ENCODE data around the gene PSMD5. TPM values are rescaled to one million over a fixed set of nuclear protein-coding genes. Genes with fewer than 3 reads are reported as not detected.

PSMD5 gene
- polyA plus RNA-seq, 1 of the 3 experiments (the other 2 are of a cell fraction): 13.7 TPM

- Histone ChIP-seq H3K9me2 (no peaks in the 10 kb centered on the region), H3K9me3 (no peaks in the 10 kb centered on the region), H3K4me1 (ENCODE audit: control insufficient read depth in 1 of 2, insufficient read depth in 2 of 2, low read depth in 1 of 2, low read length in 1 of 2) (no peaks in the 10 kb centered on the region), H3K4me2 (no peak overlapping the region), H3K4me3 (ENCODE audit: low read depth in 2 of 2, low read length in 1 of 2) (no peak overlapping the region), H3K36me3 (replicated peaks in 1 of 2; ENCODE audit: control insufficient read depth in 1 of 2, insufficient read depth in 2 of 2, low read length in 1 of 2) (peaks cover 59 to 72% of the 10 kb centered on the region in 2 experiments), H3F3A (replicated peaks; ENCODE audit: insufficient read depth) (peaks cover 10% of the 10 kb centered on the region), H3K27ac (ENCODE audit: low read depth in 2 of 2, low read length in 1 of 2) (no peak overlapping the region), H3K9ac (no peak overlapping the region), H3K27me3 (ENCODE audit: insufficient read depth) (no peaks in the 10 kb centered on the region), H3K79me2 (ENCODE audit: insufficient read depth) (peaks cover 13% of the 10 kb centered on the region; the same call in 1 of the 2 replicates), H2AFZ (ENCODE audit: low read depth) (no peak overlapping the region), H4K20me1 (ENCODE audit: insufficient read depth) (no peaks in the 10 kb centered on the region)
- ChIA-PET CTCF (no interaction called here), POLR2A (no interaction called here)
- TF ChIP-seq MEF2A (IDR thresholded peaks at IDR 0.05; ENCODE audit: borderline replicate concordance, low read depth) (no peak), TAF1 (IDR thresholded peaks at IDR 0.05; ENCODE audit: borderline replicate concordance, low read depth, low read length) (no peak), POLR2AphosphoS5 (IDR thresholded peaks at IDR 0.05; ENCODE audit: low read depth, low read length) (no peak), ELF1 (IDR thresholded peaks at IDR 0.05) (no peak), JUND (IDR thresholded peaks at IDR 0.05) (no peak), RAD21 (IDR thresholded peaks at IDR 0.05; ENCODE audit: low read length) (no peak), NFIC (IDR thresholded peaks at IDR 0.05; ENCODE audit: borderline replicate concordance) (no peak), YY1 (IDR thresholded peaks at IDR 0.05; ENCODE audit: low read depth) (no peak), FOSL2 (IDR thresholded peaks at IDR 0.05; ENCODE audit: borderline replicate concordance, low read depth) (no peak), MXI1 (IDR thresholded peaks at IDR 0.05; ENCODE audit: low read depth, low read length) (no peak), TCF12 (IDR thresholded peaks at IDR 0.05) (no peak), REST (IDR thresholded peaks at IDR 0.05; ENCODE audit: low read depth, low read length) (no peak), SMC3 (IDR thresholded peaks at IDR 0.05; ENCODE audit: low read depth, low read length) (no peak), USF1 (IDR thresholded peaks at IDR 0.05; ENCODE audit: borderline replicate concordance, low read depth) (no peak)
- no peak for DNase-seq
- 83% methylated on average over 3 of the region's 3 CpGs for WGBS (ENCODE audit: low lambda C conversion rate)
Observed at GRCh38 chr9:120830151-120830550, 12.6 kb downstream of the PSMD5 start.

- Histone ChIP-seq H3K36me3 (replicated peaks in 1 of 2; ENCODE audit: control insufficient read depth in 1 of 2, insufficient read depth in 2 of 2, low read length in 1 of 2) (peaks cover 59 to 73% of the 10 kb centered on the region in 2 experiments), H3K4me2 (no peak overlapping the region), H3K79me2 (ENCODE audit: insufficient read depth) (peaks cover 8% of the 10 kb centered on the region; the same call in 1 of the 2 replicates), H3K9me3 (no peaks in the 10 kb centered on the region), H3K4me3 (ENCODE audit: low read depth in 2 of 2, low read length in 1 of 2) (no peak overlapping the region), H3K27ac (ENCODE audit: low read depth in 2 of 2, low read length in 1 of 2) (no peak overlapping the region), H3K27me3 (ENCODE audit: insufficient read depth) (no peaks in the 10 kb centered on the region), H3K9me2 (no peaks in the 10 kb centered on the region), H3K4me1 (ENCODE audit: control insufficient read depth in 1 of 2, insufficient read depth in 2 of 2, low read depth in 1 of 2, low read length in 1 of 2) (no peaks in the 10 kb centered on the region), H4K20me1 (ENCODE audit: insufficient read depth) (no peaks in the 10 kb centered on the region), H3K9ac (no peak overlapping the region), H2AFZ (ENCODE audit: low read depth) (no peak overlapping the region), H3F3A (replicated peaks; ENCODE audit: insufficient read depth) (peaks cover 12% of the 10 kb centered on the region)
- TF ChIP-seq USF2 (IDR thresholded peaks at IDR 0.05; ENCODE audit: borderline replicate concordance, low read depth, low read length): no peak
- TF ChIP-seq FOXJ3 (CRISPR knock-in tag; IDR thresholded peaks at IDR 0.05): no peak
- WGBS (ENCODE audit: low lambda C conversion rate): 100% methylated on average over 1 of the region's 1 CpG
- ChIA-PET CTCF (no interaction called here), POLR2A (no interaction called here)
- no peak for DNase-seq
Observed at GRCh38 chr9:120829650-120830049, 13.1 kb downstream of the PSMD5 start.

Measured in SK-N-SH (cell line).